Measurements from ENCODE around the gene ANTXR1. TPM values are rescaled to one million over a fixed set of nuclear protein-coding genes. Genes with fewer than 3 reads are reported as not detected.

ANTXR1 gene
- total and polyA plus RNA-seq, 9 of the 15 experiments (the other 6 are each of a cell fraction or from before 2014, with no cell fraction given): 0.07 to 1.00 (median 0.54) TPM

GRCh38 chr2:69298261-69298660 is 285.3 kb downstream of the ANTXR1 start:
- no TSS peak for BruUV-seq (replicated peaks)
- Histone ChIP-seq H3K27me3 (ENCODE audit: control insufficient read depth in 2 of 2, insufficient read depth in 2 of 2, low read length in 2 of 2) (peaks cover 19 to 61% of the 10 kb centered on the region in 2 experiments), H3K36me3 (ENCODE audit: control insufficient read depth, insufficient read depth, low read length) (no peaks in the 10 kb centered on the region), H4K20me1 (replicated peaks; ENCODE audit: control insufficient read depth, insufficient read depth, low read length) (no peaks in the 10 kb centered on the region; the same call in 1 of the 2 replicates), H3K27ac (ENCODE audit: extremely low read depth, low read depth, low read length) (no peak overlapping the region), H2AFZ (ENCODE audit: low read depth, low read length) (no peak overlapping the region), H3K9ac (ENCODE audit: insufficient read depth in 1 of 2, low read depth in 2 of 2, low read length in 2 of 2) (no peak overlapping the region), H3K9me3 (replicated peaks; ENCODE audit: control insufficient read depth, insufficient read depth, low read depth, low read length) (no peaks in the 10 kb centered on the region), H3K9me1 (ENCODE audit: control insufficient read depth, insufficient read depth, low read length) (peaks cover 4% of the 10 kb centered on the region), H3K4me2 (ENCODE audit: insufficient read depth, low read length) (no peak overlapping the region), H3K79me2 (ENCODE audit: control insufficient read depth, insufficient read depth, low read length) (no peaks in the 10 kb centered on the region), H3K4me1 (replicated peaks in 1 of 2; ENCODE audit: control insufficient read depth in 2 of 2, insufficient read depth in 2 of 2, low read length in 2 of 2) (no peaks in the 10 kb centered on the region; a peak in 1 of 5 replicates), H3K4me3 (no peak overlapping the region)
- no peak for FAIRE-seq
- in situ Hi-C loops (cut with MboI): no loop called here
- ChIA-PET POLR2A (no interaction called here), CTCF (ENCODE audit: low intra/inter-chr PET ratio) (no interaction called here)
- 8% methylated on average over 7 of the region's 7 CpGs for WGBS (ENCODE audit: insufficient coverage, low coverage, missing lambda C conversion rate)
- TF ChIP-seq ZNF408 (CRISPR knock-in tag; IDR thresholded peaks at IDR 0.05; ENCODE audit: low read depth): no peak
- no peak for TF ChIP-seq GMEB1 (CRISPR knock-in tag; IDR thresholded peaks at IDR 0.05)
- TF ChIP-seq NRF1 (conservative IDR thresholded peaks at IDR 0.05 in 1 of 2, IDR thresholded peaks at IDR 0.05 in 1 of 2): peak in 1 of 2 experiments; percentile 45; a peak in 2 of 4 replicates
- TF ChIP-seq STAT5A (IDR thresholded peaks at IDR 0.05; ENCODE audit: borderline replicate concordance, low read length): no peak
- no peak for TF ChIP-seq XRCC4 (IDR thresholded peaks at IDR 0.05; ENCODE audit: extremely low read depth, insufficient read depth, insufficient read length)
- no peak for TF ChIP-seq SMARCC2 (IDR thresholded peaks at IDR 0.05; ENCODE audit: low read depth)
- TF ChIP-seq MITF (IDR thresholded peaks at IDR 0.05): no peak
- no peak for TF ChIP-seq CHCHD3 (CRISPR knock-in tag; IDR thresholded peaks at IDR 0.05)
- intact Hi-C loops (cut with micrococcal nuclease): no loop called here
- no peak for ATAC-seq
- no peak for DNase-seq (ENCODE audit: extremely low read depth in 1 of 4, low spot score in 3 of 4)
